ENCODE measurements around the gene IQGAP2. TPM values are rescaled to one million over a fixed set of nuclear protein-coding genes. Genes with fewer than 3 reads are reported as not detected.

Gene IQGAP2
- total RNA-seq, 1 donor, result 0.36 TPM

- Histone ChIP-seq H3K27ac (ENCODE audit: low read depth, low read length) (peak overlapping the region; percentile 86), H3K4me1 (ENCODE audit: insufficient read depth, low read length) (peaks cover 43% of the 10 kb centered on the region), H3K4me3 (ENCODE audit: insufficient read depth, low read length) (no peak overlapping the region), H3K4me2 (ENCODE audit: insufficient read depth, low read length) (peak overlapping the region; percentile 46), H3K36me3 (ENCODE audit: insufficient read depth, low read length) (no peaks in the 10 kb centered on the region), H3K79me2 (ENCODE audit: insufficient read depth, low read length) (no peaks in the 10 kb centered on the region), H2AFZ (ENCODE audit: low read length) (no peak overlapping the region), H4K20me1 (ENCODE audit: insufficient read depth, low read length) (no peaks in the 10 kb centered on the region), H3K27me3 (ENCODE audit: insufficient read depth, low read length) (no peaks in the 10 kb centered on the region), H3K9me3 (ENCODE audit: low read depth, low read length) (no peaks in the 10 kb centered on the region)
- no peak for TF ChIP-seq CTCF (IDR thresholded peaks at IDR 0.05; ENCODE audit: extremely low read depth, low read depth, low read length)
- DNase-seq (ENCODE audit: insufficient read length, low spot score, missing footprints), result no peak
Measured at GRCh38 chr5:76688836-76689235, 285.8 kb downstream of the IQGAP2 start.

GRCh38 chr5:76689321-76690036 is 286.4 kb downstream of the IQGAP2 start:
- DNase-seq (ENCODE audit: insufficient read length, low spot score, missing footprints), result no peak
- Histone ChIP-seq H2AFZ (ENCODE audit: low read length) (no peak overlapping the region), H3K4me3 (ENCODE audit: insufficient read depth, low read length) (no peak overlapping the region), H3K9me3 (ENCODE audit: low read depth, low read length) (no peaks in the 10 kb centered on the region), H3K4me2 (ENCODE audit: insufficient read depth, low read length) (peak overlapping the region; percentile 46), H3K79me2 (ENCODE audit: insufficient read depth, low read length) (no peaks in the 10 kb centered on the region), H3K27me3 (ENCODE audit: insufficient read depth, low read length) (no peaks in the 10 kb centered on the region), H3K27ac (ENCODE audit: low read depth, low read length) (peak overlapping the region; percentile 86), H3K4me1 (ENCODE audit: insufficient read depth, low read length) (peaks cover 43% of the 10 kb centered on the region), H3K36me3 (ENCODE audit: insufficient read depth, low read length) (no peaks in the 10 kb centered on the region), H4K20me1 (ENCODE audit: insufficient read depth, low read length) (no peaks in the 10 kb centered on the region)
- no peak for TF ChIP-seq CTCF (IDR thresholded peaks at IDR 0.05; ENCODE audit: extremely low read depth, low read depth, low read length)

DNA sequence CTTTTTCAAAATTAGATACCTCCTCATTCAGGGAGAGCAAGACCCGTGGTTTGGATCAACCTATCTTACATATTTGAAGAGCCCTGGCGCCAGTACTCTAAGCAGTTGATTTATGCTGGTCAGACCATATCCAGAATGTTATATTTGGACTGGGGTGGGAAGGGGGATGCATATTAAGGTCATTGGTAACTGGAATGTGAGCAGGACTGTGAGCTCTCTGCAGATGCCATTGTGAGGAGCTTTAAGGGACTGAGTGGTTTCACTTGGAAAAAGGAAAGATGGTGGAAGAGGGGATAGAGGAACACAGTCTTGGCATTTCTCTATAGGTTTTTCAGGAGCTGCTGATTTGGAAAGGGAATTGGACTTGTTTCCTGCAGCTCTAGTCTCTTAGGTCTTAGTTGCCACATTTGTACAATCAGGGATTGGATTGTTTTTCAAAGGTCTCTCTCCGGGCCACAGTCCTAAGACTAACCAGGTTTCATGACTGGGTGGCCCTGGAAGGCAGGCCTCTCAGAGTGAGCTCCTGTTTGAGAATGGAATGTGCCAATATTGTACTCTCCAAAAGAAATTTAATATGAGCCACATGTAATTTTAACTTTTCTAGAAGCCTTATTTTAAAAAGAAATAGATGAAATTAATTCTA is 287.1 kb downstream of the IQGAP2 start:
- no peak for DNase-seq (ENCODE audit: insufficient read length, low spot score, missing footprints)
- no peaks in the 10 kb centered on the region for H3K27me3 ChIP-seq (ENCODE audit: insufficient read depth, low read length)

More for the DNA sequence above, 287.1 kb downstream of the IQGAP2 start:
- peak overlapping the region; percentile 54 for H2AFZ ChIP-seq (ENCODE audit: low read length)
- peak overlapping the region; percentile 14 for H3K4me3 ChIP-seq (ENCODE audit: insufficient read depth, low read length)
- H3K79me2 ChIP-seq (ENCODE audit: insufficient read depth, low read length), result no peaks in the 10 kb centered on the region
- no peaks in the 10 kb centered on the region for H3K9me3 ChIP-seq (ENCODE audit: low read depth, low read length)
- H3K4me1 ChIP-seq (ENCODE audit: insufficient read depth, low read length), result peaks cover 43% of the 10 kb centered on the region
- no peaks in the 10 kb centered on the region for H4K20me1 ChIP-seq (ENCODE audit: insufficient read depth, low read length)
- peak overlapping the region; percentile 86 for H3K27ac ChIP-seq (ENCODE audit: low read depth, low read length)
- H3K4me2 ChIP-seq (ENCODE audit: insufficient read depth, low read length), result peak overlapping the region; percentile 46
- no peaks in the 10 kb centered on the region for H3K36me3 ChIP-seq (ENCODE audit: insufficient read depth, low read length)
- no peak for TF ChIP-seq CTCF (IDR thresholded peaks at IDR 0.05; ENCODE audit: extremely low read depth, low read depth, low read length)

Measured in osteoblast (primary cell).